ENCODE data around the gene AMBRA1.

The AMBRA1 gene

GRCh38 chr11:46560300-46560991 is 33.4 kb downstream of the AMBRA1 start:
- ATAC-seq: peak; percentile 43
- no peak for TF ChIP-seq PPARA (CRISPR knock-in tag; IDR thresholded peaks at IDR 0.05; ENCODE audit: borderline replicate concordance)
- no peak for TF ChIP-seq ISL1 (CRISPR knock-in tag; IDR thresholded peaks at IDR 0.05)
- TF ChIP-seq PATZ1 (CRISPR knock-in tag; IDR thresholded peaks at IDR 0.05; ENCODE audit: borderline replicate concordance): no peak
- no peak for TF ChIP-seq ZNF8 (CRISPR knock-in tag; IDR thresholded peaks at IDR 0.05)
- no peak for TF ChIP-seq CSDC2 (CRISPR knock-in tag; IDR thresholded peaks at IDR 0.05)

GRCh38 chr11:46559815-46560214 is 34.0 kb downstream of the AMBRA1 start:
- TF ChIP-seq TOX (CRISPR knock-in tag; IDR thresholded peaks at IDR 0.05; ENCODE audit: borderline replicate concordance) (no peak), ZC3H10 (CRISPR knock-in tag; IDR thresholded peaks at IDR 0.05) (no peak), ZNF70 (CRISPR knock-in tag; IDR thresholded peaks at IDR 0.05) (no peak), PPARA (CRISPR knock-in tag; IDR thresholded peaks at IDR 0.05; ENCODE audit: borderline replicate concordance) (no peak), CSDC2 (CRISPR knock-in tag; IDR thresholded peaks at IDR 0.05) (no peak), ARNTL (CRISPR knock-in tag; IDR thresholded peaks at IDR 0.05; ENCODE audit: borderline replicate concordance, low read depth) (no peak), ZNF8 (CRISPR knock-in tag; IDR thresholded peaks at IDR 0.05) (no peak), ZFP3 (CRISPR knock-in tag; IDR thresholded peaks at IDR 0.05) (no peak), ISL1 (CRISPR knock-in tag; IDR thresholded peaks at IDR 0.05) (no peak), PATZ1 (CRISPR knock-in tag; IDR thresholded peaks at IDR 0.05; ENCODE audit: borderline replicate concordance) (no peak), CSRNP3 (CRISPR knock-in tag; IDR thresholded peaks at IDR 0.05) (no peak), BACH2 (CRISPR knock-in tag; IDR thresholded peaks at IDR 0.05; ENCODE audit: borderline replicate concordance) (no peak), OSR1 (CRISPR knock-in tag; IDR thresholded peaks at IDR 0.05) (no peak), SNAI2 (CRISPR knock-in tag; IDR thresholded peaks at IDR 0.05) (no peak), TCF4 (CRISPR knock-in tag; IDR thresholded peaks at IDR 0.05; ENCODE audit: borderline replicate concordance) (no peak), RARB (CRISPR knock-in tag; IDR thresholded peaks at IDR 0.05) (no peak), ZFP30 (CRISPR knock-in tag; IDR thresholded peaks at IDR 0.05) (no peak), POU6F1 (CRISPR knock-in tag; IDR thresholded peaks at IDR 0.05; ENCODE audit: borderline replicate concordance, low read depth) (no peak)
- ATAC-seq: no peak

GRCh38 chr11:46557684-46558151 is 36.1 kb downstream of the AMBRA1 start:
- ATAC-seq: no peak
- TF ChIP-seq CREB5 (CRISPR knock-in tag; IDR thresholded peaks at IDR 0.05; ENCODE audit: low read depth): no peak
- no peak for TF ChIP-seq ARNTL (CRISPR knock-in tag; IDR thresholded peaks at IDR 0.05; ENCODE audit: borderline replicate concordance, low read depth)
- no peak for TF ChIP-seq ZNF565 (CRISPR knock-in tag; conservative IDR thresholded peaks at IDR 0.05; ENCODE audit: low read depth)
- TF ChIP-seq CSRNP3 (CRISPR knock-in tag; IDR thresholded peaks at IDR 0.05): no peak
- no peak for TF ChIP-seq ZC3H10 (CRISPR knock-in tag; IDR thresholded peaks at IDR 0.05)
- TF ChIP-seq PATZ1 (CRISPR knock-in tag; IDR thresholded peaks at IDR 0.05; ENCODE audit: borderline replicate concordance): no peak
- TF ChIP-seq ZNF8 (CRISPR knock-in tag; IDR thresholded peaks at IDR 0.05): no peak
- TF ChIP-seq ZFP30 (CRISPR knock-in tag; IDR thresholded peaks at IDR 0.05): no peak
- TF ChIP-seq OSR1 (CRISPR knock-in tag; IDR thresholded peaks at IDR 0.05): no peak
- TF ChIP-seq GLIS3 (CRISPR knock-in tag; IDR thresholded peaks at IDR 0.05): no peak

Data from SK-N-SH treated with all-trans-retinoic acid at 6 μM for 48 hours (cell line).